H1 (cell line): ENCODE data around the gene SF3B2. TPM values are rescaled to one million over a fixed set of nuclear protein-coding genes. Genes with fewer than 3 reads are reported as not detected.

Source experiments
- CTCF ChIA-PET: fragments of 300-600 bp; sonication (Branson Sonifier 250); formaldehyde crosslinking; loops from one replicate; lab custom pipeline; 2021; ENCODE audit not compliant: partially characterized antibody; lab: Charles Lee
- POLR2A ChIA-PET: fragments of 300-600 bp; sonication (Branson Sonifier 250); formaldehyde crosslinking; loops from one replicate; lab custom pipeline; 2021; ENCODE audit warnings: inconsistent platforms; ENCODE audit not compliant: partially characterized antibody; lab: Charles Lee
- DNase-seq, 2 experiments: peaks; one replicate each; pipeline versions ENCODE4 v3.0.0 to v3.0.0-alpha.2; 2010 to 2022; ENCODE audit warnings: low spot score in 2 of 2, low read depth in 1 of 2, mixed read lengths in 1 of 2
- FAIRE-seq: peaks from 2 replicates; lab custom pipeline; 2011; peaks lifted over from hg19 to GRCh38; lab: Jason Lieb, UNC
- H2AFZ ChIP-seq: 2 replicates; pipeline ENCODE4 v1.8.1; 2012; ENCODE audit warnings: low read length, inconsistent platforms
- H2AK5ac ChIP-seq: 2 replicates; pipeline ENCODE4 v1.6.1; 2013; ENCODE audit warnings: low read depth, low read length
- H2BK120ac ChIP-seq: replicated peaks from 2 replicates; pipeline ENCODE3; 2013; ENCODE audit warnings: low read depth, low read length, inconsistent platforms
- H2BK12ac ChIP-seq: 2 replicates; pipeline ENCODE4 v1.6.1; 2013; ENCODE audit warnings: low read depth, low read length
- H2BK15ac ChIP-seq: 2 replicates; pipeline ENCODE4 v1.6.1; 2013; ENCODE audit warnings: low read length
- H2BK20ac ChIP-seq: 2 replicates; pipeline ENCODE4 v1.6.1; 2013; ENCODE audit warnings: low read length
- H2BK5ac ChIP-seq: 2 replicates; pipeline ENCODE4 v1.6.1; 2013; ENCODE audit warnings: low read depth, low read length
- H3K14ac ChIP-seq: 2 replicates; pipeline ENCODE4 v1.6.1; 2013; ENCODE audit warnings: inconsistent platforms; ENCODE audit not compliant: insufficient read length
- H3K18ac ChIP-seq: 2 replicates; pipeline ENCODE4 v1.6.1; 2013; ENCODE audit warnings: low read length; ENCODE audit errors: extremely low read depth
- H3K23ac ChIP-seq: 2 replicates; pipeline ENCODE4 v1.6.1; 2013; ENCODE audit warnings: inconsistent platforms; ENCODE audit not compliant: insufficient read length
- H3K23me2 ChIP-seq: 2 replicates; pipeline ENCODE4 v1.6.1; 2013; ENCODE audit warnings: low read depth, low read length
- H3K27ac ChIP-seq: 2 replicates; pipeline ENCODE4 v1.6.1; 2011; ENCODE audit warnings: low read depth, low read length, inconsistent platforms
- H3K27me3 ChIP-seq, 4 experiments: replicated peaks in 1 of 4; 1 replicate in 1 of 4; 2 replicates in 3 of 4; pipeline versions ENCODE4 v1.6.1 to v1.8.1; 2011 to 2013; ENCODE audit warnings: low read length in 3 of 4, mild to moderate bottlenecking in 3 of 4, inconsistent platforms in 2 of 4, mixed read lengths in 2 of 4, moderate library complexity in 1 of 4; ENCODE audit not compliant: control insufficient read depth in 3 of 4, insufficient read depth in 3 of 4; ENCODE audit errors: extremely low read depth in 1 of 4
- H3K36me3 ChIP-seq, 4 experiments: 2 replicates each; pipeline versions ENCODE4 v1.6.1 to v1.8.1; 2011 to 2013; ENCODE audit warnings: mild to moderate bottlenecking in 4 of 4, low read length in 3 of 4, moderate library complexity in 2 of 4, control low read depth in 1 of 4, inconsistent platforms in 1 of 4; ENCODE audit not compliant: insufficient read depth in 4 of 4, control insufficient read depth in 2 of 4
- H3K4ac ChIP-seq: replicated peaks from 2 replicates; pipeline ENCODE3; 2013; ENCODE audit warnings: low read length, low read depth, mixed read lengths, inconsistent platforms; ENCODE audit not compliant: insufficient read length
- H3K4me1 ChIP-seq, 4 experiments: replicated peaks in 1 of 4; 1 replicate in 1 of 4; 2 replicates in 3 of 4; pipeline versions ENCODE4 v1.6.1 to v1.8.1; 2011 to 2013; ENCODE audit warnings: low read length in 3 of 4, inconsistent platforms in 2 of 4, mixed read lengths in 1 of 4; ENCODE audit not compliant: insufficient read depth in 4 of 4, control insufficient read depth in 3 of 4
- H3K4me2 ChIP-seq, 2 experiments: 2 replicates each; pipeline versions ENCODE4 v1.6.1 to v1.8.1; 2011 to 2013; ENCODE audit warnings: low read depth in 2 of 2, low read length in 2 of 2, control low read depth in 1 of 2, inconsistent platforms in 1 of 2, mild to moderate bottlenecking in 1 of 2; ENCODE audit not compliant: insufficient read depth in 1 of 2
- H3K4me3 ChIP-seq, 4 experiments: fragments of 200-600, 300-600 bp in 1 of 4; sonication (generic), shearing (Covaris generic), sonication (Bioruptor Twin) in 1 of 4; 2 replicates each; pipeline versions ENCODE4 v1.5.1 to v1.8.1; 2011 to 2016; ENCODE audit warnings: low read length in 4 of 4, low read depth in 3 of 4, control low read depth in 2 of 4, inconsistent platforms in 2 of 4, mild to moderate bottlenecking in 2 of 4, mixed read lengths in 1 of 4, moderate library complexity in 1 of 4; ENCODE audit not compliant: insufficient read depth in 2 of 4; ENCODE audit errors: extremely low read depth in 1 of 4
- H3K56ac ChIP-seq: replicated peaks from 2 replicates; pipeline ENCODE3; 2013; ENCODE audit warnings: low read depth, mild to moderate bottlenecking, mixed read lengths, low read length, inconsistent platforms; ENCODE audit not compliant: insufficient read length
- H3K79me1 ChIP-seq: 2 replicates; pipeline ENCODE4 v1.6.1; 2013; ENCODE audit warnings: low read depth, low read length, control low read depth
- H3K79me2 ChIP-seq, 2 experiments: 2 replicates each; pipeline versions ENCODE4 v1.6.1 to v1.8.1; 2012 to 2013; ENCODE audit warnings: low read length in 2 of 2, mild to moderate bottlenecking in 2 of 2, inconsistent platforms in 1 of 2; ENCODE audit not compliant: insufficient read depth in 2 of 2, control insufficient read depth in 1 of 2
- H3K9ac ChIP-seq, 4 experiments: replicated peaks in 1 of 4; 1 replicate in 1 of 4; 2 replicates in 3 of 4; pipeline versions ENCODE4 v1.6.1 to v1.8.1; 2011 to 2013; ENCODE audit warnings: low read depth in 3 of 4, low read length in 3 of 4, control low read depth in 2 of 4, mild to moderate bottlenecking in 2 of 4, moderate library complexity in 2 of 4, inconsistent platforms in 1 of 4; ENCODE audit errors: extremely low read depth in 1 of 4
- H3K9me3 ChIP-seq, 2 experiments: 2 replicates each; pipeline versions ENCODE4 v1.6.1 to v1.8.1; 2012 to 2013; ENCODE audit warnings: mild to moderate bottlenecking in 2 of 2, moderate library complexity in 2 of 2, control low read depth in 1 of 2, inconsistent platforms in 1 of 2, low read depth in 1 of 2, low read length in 1 of 2, mixed read lengths in 1 of 2; ENCODE audit not compliant: insufficient read depth in 2 of 2
- H4K20me1 ChIP-seq, 2 experiments: replicated peaks in 1 of 2; 2 replicates each; pipeline versions ENCODE3 to v1.8.1; 2011 to 2013; ENCODE audit warnings: inconsistent platforms in 2 of 2, low read length in 2 of 2, mild to moderate bottlenecking in 1 of 2; ENCODE audit not compliant: insufficient read depth in 2 of 2, control insufficient read depth in 1 of 2
- H4K5ac ChIP-seq: 2 replicates; pipeline ENCODE4 v1.6.1; 2013; ENCODE audit warnings: low read length, low read depth, mixed read lengths, inconsistent platforms; ENCODE audit not compliant: insufficient read length
- H4K8ac ChIP-seq: 2 replicates; pipeline ENCODE4 v1.8.0; 2013; ENCODE audit warnings: mild to moderate bottlenecking, moderate library complexity, low read length, inconsistent platforms; ENCODE audit not compliant: insufficient read depth; ENCODE audit errors: extremely low read depth
- H4K91ac ChIP-seq: replicated peaks from 2 replicates; pipeline ENCODE3; 2013; ENCODE audit warnings: low read length, mixed read lengths, inconsistent platforms; ENCODE audit not compliant: insufficient read length
- BCL11A ChIP-seq, 2 experiments: IDR thresholded peaks; one replicate each; pipeline ENCODE4 v1.6.1; 2011; ENCODE audit warnings: low read depth in 2 of 2, low read length in 2 of 2, mild to moderate bottlenecking in 2 of 2
- CREB1 ChIP-seq: IDR thresholded peaks from 2 replicates; pipeline ENCODE4 v1.6.1; 2012; ENCODE audit warnings: inconsistent platforms
- EGR1 ChIP-seq: IDR thresholded peaks from 2 replicates; pipeline ENCODE4 v1.6.1; 2011; ENCODE audit warnings: low read depth, low read length, borderline replicate concordance
- KDM5A ChIP-seq: fragments of 200-600 bp; IDR thresholded peaks from 2 replicates; pipeline ENCODE4 v1.7.1; 2012; ENCODE audit warnings: mild to moderate bottlenecking, low read length, inconsistent platforms, mixed read lengths
- POU5F1 ChIP-seq: IDR thresholded peaks from 2 replicates; pipeline ENCODE4 v1.6.1; 2011; ENCODE audit warnings: low read depth, mild to moderate bottlenecking, low read length, moderate library complexity
- SP1 ChIP-seq: IDR thresholded peaks from 2 replicates; pipeline ENCODE4 v1.6.1; 2011; ENCODE audit warnings: low read depth, low read length
- ZNF274 ChIP-seq: IDR thresholded peaks from 2 replicates; pipeline ENCODE4 v1.7.0; 2012; ENCODE audit warnings: low read length, borderline replicate concordance; ENCODE audit errors: extremely low read depth
- WGBS, 2 experiments: shearing (Covaris generic) in 1 of 2; methylation state at CpG; one replicate each; pipeline versions ENCODE4 v1.1.6 to v1.1.7; 2013 to 2015; ENCODE audit warnings: low lambda C conversion rate in 2 of 2, mixed read lengths in 2 of 2, inconsistent platforms in 1 of 2, low coverage in 1 of 2, missing lambda C conversion rate in 1 of 2; ENCODE audit not compliant: insufficient replicate concordance in 2 of 2, insufficient coverage in 1 of 2, insufficient read length in 1 of 2; ENCODE audit errors: extremely low coverage in 1 of 2, missing lambda C conversion rate in 1 of 2; 5-methylcytosine and 5-hydroxymethylcytosine counted together
- polyA plus RNA-seq, 7 experiments: library from polyadenylated mRNA; depleted of rRNA in 3 of 7; stranded (reverse) in 5 of 7; unstranded in 2 of 7; fragments of >200 nt in 5 of 7; fragments of 200-250 nt in 2 of 7; gene quantifications; 1 replicate in 5 of 7; 2 replicates in 1 of 7; 4 replicates in 1 of 7; pipeline versions ENCODE4 v1.2.1 to v1.2.3, GENCODE V29; 2011 to 2013; ENCODE audit warnings: missing spikeins in 2 of 7, mixed read lengths in 2 of 7
- total RNA-seq: library from RNA; stranded (reverse); fragmentation: NEBNext Ultra II Directional; extraction: Animal tissue kit (Norgen Biotek cat#: 25700); gene quantifications from 2 replicates; pipeline ENCODE4 v1.2.1, GENCODE V29; 2021

Gene SF3B2
- total and polyA plus RNA-seq, 2 of the 8 experiments (the other 6 are each of a cell fraction or from before 2014, with no cell fraction given) = 182 to 237 TPM

- H4K20me1 ChIP-seq = peaks cover 2 to 4% of the 10 kb centered on the region in 2 experiments
- H3K56ac ChIP-seq = no peak overlapping the region
- no peak overlapping the region for H3K4ac ChIP-seq
- H3K4me3 ChIP-seq = no peak overlapping the region
- peaks cover 0 to 13% of the 10 kb centered on the region in 2 experiments; a peak in 2 of 4 replicates for H3K79me2 ChIP-seq
- TF ChIP-seq POU5F1 = no peak
- no peak for TF ChIP-seq SP1
- TF ChIP-seq EGR1 = no peak
- no peak for TF ChIP-seq CREB1
- no peak for TF ChIP-seq KDM5A
- no peak for TF ChIP-seq ZNF274
- no peak for TF ChIP-seq BCL11A (IDR thresholded peaks at IDR 0.05; ENCODE audit: low read depth in 2 of 2, low read length in 2 of 2)
- H3K4me1 ChIP-seq = peaks cover 5 to 13% (median 8%) of the 10 kb centered on the region in 4 experiments; a peak in 6 of 7 replicates
- no peak overlapping the region for H4K8ac ChIP-seq
- H2BK12ac ChIP-seq = no peak overlapping the region
- H3K18ac ChIP-seq = no peak overlapping the region
- no peak overlapping the region for H2AFZ ChIP-seq
- no peak overlapping the region for H4K91ac ChIP-seq
- H3K36me3 ChIP-seq = peaks cover under 1 to 7% (median 2%) of the 10 kb centered on the region in 4 experiments; a peak in 4 of 8 replicates
- no peak overlapping the region for H2BK15ac ChIP-seq
- ChIA-PET CTCF (interaction anchor here (1.1 kb wide), 1 partner anchor 111 kb away, joined by 5 read pairs; no protein-coding TSS in a partner anchor), POLR2A (no interaction called here)
- DNase-seq (no peak), FAIRE-seq (no peak)
- no peak overlapping the region for H2BK120ac ChIP-seq
- H3K4me2 ChIP-seq = no peak overlapping the region
- H3K27ac ChIP-seq = no peak overlapping the region
- H3K27me3 ChIP-seq = no peaks in the 10 kb centered on the region
- no peak overlapping the region for H3K14ac ChIP-seq
- H2AK5ac ChIP-seq = no peak overlapping the region
- no peak overlapping the region for H3K9ac ChIP-seq
- no peaks in the 10 kb centered on the region for H3K79me1 ChIP-seq
- H3K23me2 ChIP-seq = no peaks in the 10 kb centered on the region; the same call in 1 of the 2 replicates
- no peak overlapping the region for H2BK20ac ChIP-seq
- no peak overlapping the region for H2BK5ac ChIP-seq
- no peak overlapping the region for H4K5ac ChIP-seq
- H3K23ac ChIP-seq = no peak overlapping the region
- 86% methylated on average over 1 of the region's 1 CpG; no CpG with 5 or more reads in 1 of the 2 experiments for WGBS, 2 experiments
- no peaks in the 10 kb centered on the region for H3K9me3 ChIP-seq
Measured at GRCh38 chr11:66073669-66074068, 21.5 kb downstream of the SF3B2 start.
